ENCODE data around the gene SH3RF3.

SH3RF3 gene

GRCh38 chr2:109476641-109477441 lies 347.8 kb downstream of the SH3RF3 start:
- no peak for DNase-seq (ENCODE audit: low read depth)

GRCh38 chr2:109478906-109479493 lies 350.0 kb downstream of the SH3RF3 start:
- DNase-seq (ENCODE audit: low read depth), result no peak

GRCh38 chr2:109479804-109480203 lies 350.8 kb downstream of the SH3RF3 start:
- no peak for DNase-seq (ENCODE audit: low read depth)

GRCh38 chr2:109480486-109481195 lies 351.6 kb downstream of the SH3RF3 start:
- no peak for DNase-seq (ENCODE audit: low read depth)

GRCh38 chr2:109481196-109481555 lies 352.2 kb downstream of the SH3RF3 start:
- no peak for DNase-seq (ENCODE audit: low read depth)

GRCh38 chr2:109481599-109481998 lies 352.6 kb downstream of the SH3RF3 start:
- DNase-seq (ENCODE audit: low read depth), result no peak

- no peak for DNase-seq (ENCODE audit: low read depth)
These were observed 353.4 kb downstream of the SH3RF3 start for GRCh38 chr2:109482361-109482861.

GRCh38 chr2:109486711-109487535 lies 357.9 kb downstream of the SH3RF3 start:
- peak; percentile 35 for DNase-seq (ENCODE audit: low read depth)

- DNase-seq (ENCODE audit: low read depth), result no peak
These were observed 358.5 kb downstream of the SH3RF3 start for GRCh38 chr2:109487536-109487869.

- no peak for DNase-seq (ENCODE audit: low read depth)
These were observed 359.1 kb downstream of the SH3RF3 start for GRCh38 chr2:109487871-109488655.

GRCh38 chr2:109489296-109489695 lies 360.3 kb downstream of the SH3RF3 start:
- DNase-seq (ENCODE audit: low read depth), result no peak

- DNase-seq (ENCODE audit: low read depth), result no peak
These were observed 364.4 kb downstream of the SH3RF3 start for GRCh38 chr2:109493176-109493935.

GRCh38 chr2:109494351-109494750 lies 365.3 kb downstream of the SH3RF3 start:
- DNase-seq (ENCODE audit: low read depth), result no peak

- peak; percentile 57 for DNase-seq (ENCODE audit: low read depth)
These were observed 368.5 kb downstream of the SH3RF3 start for GRCh38 chr2:109497463-109497862.

- no peak for DNase-seq (ENCODE audit: low read depth)
These were observed 369.2 kb downstream of the SH3RF3 start for GRCh38 chr2:109497911-109498870.

- no peak for DNase-seq (ENCODE audit: low read depth)
These were observed 369.9 kb downstream of the SH3RF3 start for GRCh38 chr2:109498906-109499305.

GRCh38 chr2:109499566-109499965 lies 370.6 kb downstream of the SH3RF3 start:
- no peak for DNase-seq (ENCODE audit: low read depth)

- DNase-seq (ENCODE audit: low read depth), result no peak
These were observed 371.9 kb downstream of the SH3RF3 start for GRCh38 chr2:109500910-109501309.

GRCh38 chr2:109501461-109501860 lies 372.5 kb downstream of the SH3RF3 start:
- DNase-seq (ENCODE audit: low read depth), result no peak

Measured in fibroblast of gingiva (primary cell).